ENCODE measurements around the gene MEIS1. TPM values are rescaled to one million over a fixed set of nuclear protein-coding genes. Genes with fewer than 3 reads are reported as not detected.
A peak's percentile ranks its signal among the peaks of the same experiment; 100 is the strongest.

Gene MEIS1
- total and polyA plus RNA-seq, 11 donors = 12.9 to 55.7 (median 41.8) TPM

GRCh38 chr2:66433695-66433944 is 1.3 kb upstream of the MEIS1 start:
- 0 to 1% (median 1%) methylated on average over 7 of the region's 7 CpGs for WGBS, 4 donors
- peaks cover 0 to 12% (median 0%) of the 10 kb centered on the region in 12 donors for H3K4me1 ChIP-seq
- peak overlapping the region; percentile 53 to 91 (median 74) for H3K4me3 ChIP-seq
- TF ChIP-seq CTCF (IDR thresholded peaks at IDR 0.05) (no peak), POLR2A (IDR thresholded peaks at IDR 0.05) (no peak)
- H3K36me3 ChIP-seq = no peaks in the 10 kb centered on the region
- ATAC-seq (no peak), DNase-seq (no peak)
- peak overlapping the region; percentile 83 to 96 (median 92) for H3K27ac ChIP-seq
- peaks cover 0 to 57% (median 3%) of the 10 kb centered on the region in 9 donors for H3K27me3 ChIP-seq
- intact Hi-C loops (cut with DNase I) = loop anchor here in 8 of 10 donors (2.0 to 10.0 kb wide), 13 partner anchors 61 to 1411 kb away; no protein-coding TSS in a partner anchor
- no peaks in the 10 kb centered on the region for H3K9me3 ChIP-seq

GRCh38 chr2:66433945-66434678 is 813 bp upstream of the MEIS1 start:
- Histone ChIP-seq H3K27ac (peak overlapping the region; percentile 83 to 96 (median 92)), H3K36me3 (no peaks in the 10 kb centered on the region), H3K9me3 (no peaks in the 10 kb centered on the region), H3K27me3 (peaks cover 0 to 58% (median 0%) of the 10 kb centered on the region in 9 donors), H3K4me1 (peaks cover 0 to 14% (median 0%) of the 10 kb centered on the region in 12 donors), H3K4me3 (peak overlapping the region; percentile 53 to 91 (median 74))
- peak; percentile 12 to 58 (median 43) for ATAC-seq
- intact Hi-C loops (cut with DNase I) = loop anchor here in 9 of 10 donors (2.0 to 10.0 kb wide), 15 partner anchors 61 to 1411 kb away; no protein-coding TSS in a partner anchor
- DNase-seq = peak; percentile 54 to 81 (median 62)
- TF ChIP-seq CTCF (IDR thresholded peaks at IDR 0.05) (no peak), POLR2A (IDR thresholded peaks at IDR 0.05) (no peak)
- 0% methylated on average over 29 to 61 of the region's 61 CpGs for WGBS, 4 donors

GRCh38 chr2:66435549-66435875 is 587 bp downstream of the MEIS1 start:
- peaks cover 0 to 64% (median 0%) of the 10 kb centered on the region in 9 donors for H3K27me3 ChIP-seq
- H3K36me3 ChIP-seq = no peaks in the 10 kb centered on the region
- WGBS, 4 donors = 1 to 4% (median 2%) methylated on average over 15 of the region's 15 CpGs
- no peaks in the 10 kb centered on the region for H3K9me3 ChIP-seq
- H3K27ac ChIP-seq = peak overlapping the region; percentile 83 to 96 (median 92)
- peak in 1 of 5 donors; percentile 26 for DNase-seq
- peaks cover 0 to 20% (median 0%) of the 10 kb centered on the region in 12 donors for H3K4me1 ChIP-seq
- ATAC-seq = no peak
- TF ChIP-seq POLR2A (IDR thresholded peaks at IDR 0.05) = no peak
- no peak for TF ChIP-seq CTCF (IDR thresholded peaks at IDR 0.05)
- intact Hi-C loops (cut with DNase I) = loop anchor here (1.0 to 10.0 kb wide), 14 partner anchors 42 to 1409 kb away; no protein-coding TSS in a partner anchor
- peak overlapping the region; percentile 53 to 91 (median 74) for H3K4me3 ChIP-seq

GRCh38 chr2:66435963-66436362 is 1.0 kb downstream of the MEIS1 start:
- Histone ChIP-seq H3K9me3 (no peaks in the 10 kb centered on the region), H3K4me3 (peak overlapping the region; percentile 53 to 91 (median 74)), H3K36me3 (no peaks in the 10 kb centered on the region), H3K4me1 (peaks cover 0 to 20% (median 2%) of the 10 kb centered on the region in 12 donors), H3K27me3 (peaks cover 0 to 64% (median 0%) of the 10 kb centered on the region in 9 donors), H3K27ac (peak overlapping the region; percentile 83 to 96 (median 92))
- DNase-seq (no peak), ATAC-seq (no peak)
- 8 to 14% (median 11%) methylated on average over 2 of the region's 2 CpGs for WGBS, 4 donors
- TF ChIP-seq POLR2A (IDR thresholded peaks at IDR 0.05) (no peak), CTCF (IDR thresholded peaks at IDR 0.05) (no peak)
- intact Hi-C loops (cut with DNase I) = loop anchor here (1.0 to 10.0 kb wide), 14 partner anchors 41 to 1409 kb away; no protein-coding TSS in a partner anchor
